ENCODE results near the gene MEMO1. TPM values are rescaled to one million over a fixed set of nuclear protein-coding genes. Genes with fewer than 3 reads are reported as not detected.

Gene MEMO1
- total and polyA plus RNA-seq, 8 donors = 10.5 to 20.4 (median 16.3) TPM

- Histone ChIP-seq H3K4me1 (peaks cover 0 to 4% (median 3%) of the 10 kb centered on the region in 3 donors), H3K27ac (no peak overlapping the region), H3K36me3 (no peaks in the 10 kb centered on the region), H3K9me3 (no peaks in the 10 kb centered on the region), H3K4me3 (no peak overlapping the region), H3K27me3 (no peaks in the 10 kb centered on the region)
- TF ChIP-seq CTCF (IDR thresholded peaks at IDR 0.05) = no peak
- no peak for ATAC-seq
- 85 to 97% methylated on average over 3 of the region's 3 CpGs for WGBS, 2 donors
- no peak for DNase-seq
- intact Hi-C loops (cut with DNase I) = no loop called here
- FAIRE-seq = no peak
Measured at GRCh38 chr2:31979956-31980355, 30.9 kb downstream of the MEMO1 start.

DNA sequence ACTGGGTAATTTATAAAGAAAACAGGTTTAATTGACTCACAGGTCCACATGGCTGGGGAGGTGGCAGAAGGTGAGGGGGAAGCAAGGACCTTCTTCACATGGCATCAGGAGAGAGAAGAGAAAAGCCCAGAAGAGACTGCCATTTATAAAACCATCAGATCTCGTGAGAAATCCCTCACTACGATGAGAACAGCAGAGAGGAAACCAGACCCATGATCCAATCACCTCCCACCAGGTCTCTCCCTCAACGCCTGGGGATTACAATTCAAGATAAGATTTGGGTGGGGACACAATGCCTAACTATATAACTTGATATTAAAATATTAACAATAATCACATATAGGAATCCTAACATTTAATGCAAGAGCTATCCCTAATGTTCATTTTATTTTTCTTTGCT is 31.8 kb downstream of the MEMO1 start:
- no peaks in the 10 kb centered on the region for H3K27me3 ChIP-seq

GRCh38 chr2:31978436-31978835 is 32.4 kb downstream of the MEMO1 start:
- intact Hi-C loops (cut with DNase I) = no loop called here
- H3K4me1 ChIP-seq = peaks cover 0 to 4% (median 3%) of the 10 kb centered on the region in 3 donors
- DNase-seq = no peak
- FAIRE-seq = no peak
- no peak overlapping the region for H3K4me3 ChIP-seq
- no peaks in the 10 kb centered on the region for H3K36me3 ChIP-seq
- TF ChIP-seq CTCF (IDR thresholded peaks at IDR 0.05) = no peak
- H3K9me3 ChIP-seq = no peaks in the 10 kb centered on the region
- no peak overlapping the region for H3K27ac ChIP-seq
- H3K27me3 ChIP-seq = no peaks in the 10 kb centered on the region
- 98% methylated on average over 6 of the region's 6 CpGs for WGBS, 2 donors
- ATAC-seq = no peak

More for the DNA sequence above, 31.8 kb downstream of the MEMO1 start:
- H3K4me1 ChIP-seq = peaks cover 0 to 4% (median 3%) of the 10 kb centered on the region in 3 donors
- H3K27ac ChIP-seq = no peak overlapping the region
- no peak for TF ChIP-seq CTCF (IDR thresholded peaks at IDR 0.05)
- DNase-seq (no peak), ATAC-seq (no peak), FAIRE-seq (no peak)
- H3K9me3 ChIP-seq = no peaks in the 10 kb centered on the region
- no peak overlapping the region for H3K4me3 ChIP-seq
- intact Hi-C loops (cut with DNase I) = no loop called here
- H3K36me3 ChIP-seq = no peaks in the 10 kb centered on the region
- WGBS, 2 donors = 87 to 94% methylated on average over 3 of the region's 3 CpGs

GRCh38 chr2:31973665-31974064 is 37.1 kb downstream of the MEMO1 start:
- Histone ChIP-seq H3K36me3 (no peaks in the 10 kb centered on the region), H3K27me3 (no peaks in the 10 kb centered on the region), H3K9me3 (no peaks in the 10 kb centered on the region), H3K27ac (no peak overlapping the region), H3K4me1 (peaks cover 0 to 4% (median 0%) of the 10 kb centered on the region in 3 donors), H3K4me3 (no peak overlapping the region)
- intact Hi-C loops (cut with DNase I) = no loop called here
- TF ChIP-seq CTCF (IDR thresholded peaks at IDR 0.05) = no peak
- DNase-seq (no peak), ATAC-seq (no peak), FAIRE-seq (no peak)

GRCh38 chr2:31972059-31972458 is 38.7 kb downstream of the MEMO1 start:
- Histone ChIP-seq H3K4me3 (no peak overlapping the region), H3K36me3 (no peaks in the 10 kb centered on the region), H3K27ac (no peak overlapping the region), H3K4me1 (peaks cover 0 to 2% (median 0%) of the 10 kb centered on the region in 3 donors), H3K27me3 (no peaks in the 10 kb centered on the region), H3K9me3 (no peaks in the 10 kb centered on the region)
- no peak for ATAC-seq
- no peak for DNase-seq
- TF ChIP-seq CTCF (IDR thresholded peaks at IDR 0.05) = no peak
- intact Hi-C loops (cut with DNase I) = no loop called here
- FAIRE-seq = no peak
- 88 to 91% methylated on average over 2 of the region's 2 CpGs for WGBS, 2 donors
